Ectodermal cell (in vitro differentiated cells): ENCODE data around the gene ITPRID2.

Experiments used
- H3K27ac ChIP-seq: 2 replicates; pipeline ENCODE4 v1.7.0; 2013; ENCODE audit warnings: mild to moderate bottlenecking, low read depth, low read length; ENCODE audit not compliant: insufficient read depth, poor library complexity, severe bottlenecking
- H3K27me3 ChIP-seq: 2 replicates; pipeline ENCODE4 v1.7.0; 2013; ENCODE audit warnings: mild to moderate bottlenecking, low read length; ENCODE audit not compliant: insufficient read depth, control insufficient read depth, poor library complexity, severe bottlenecking
- H3K36me3 ChIP-seq: one replicate; pipeline ENCODE4 v1.7.0; 2013; ENCODE audit warnings: low read length; ENCODE audit not compliant: control insufficient read depth, insufficient read depth
- H3K4me1 ChIP-seq: one replicate; pipeline ENCODE4 v1.7.0; 2013; ENCODE audit warnings: low read length; ENCODE audit not compliant: control insufficient read depth, insufficient read depth
- H3K4me3 ChIP-seq: 2 replicates; pipeline ENCODE4 v1.7.0; 2013; ENCODE audit warnings: low read depth, low read length, control low read depth; ENCODE audit not compliant: insufficient read depth
- H3K9me3 ChIP-seq: 2 replicates; pipeline ENCODE4 v1.7.0; 2013; ENCODE audit warnings: mild to moderate bottlenecking, low read length, moderate library complexity; ENCODE audit not compliant: control insufficient read depth
- WGBS, 2 experiments: methylation state at CpG; one replicate each; pipeline ENCODE4 v1.1.7; 2013; ENCODE audit warnings: missing lambda C conversion rate in 2 of 2; 5-methylcytosine and 5-hydroxymethylcytosine counted together

ITPRID2 gene

GRCh38 chr2:181978351-181979150 is 87.0 kb downstream of the ITPRID2 start:
- WGBS, 2 experiments = 84 to 86% methylated on average over 2 of the region's 2 CpGs
- H3K4me1 ChIP-seq = no peaks in the 10 kb centered on the region
- no peaks in the 10 kb centered on the region for H3K9me3 ChIP-seq
- no peaks in the 10 kb centered on the region for H3K27me3 ChIP-seq
- H3K36me3 ChIP-seq = no peaks in the 10 kb centered on the region
- H3K27ac ChIP-seq = no peak overlapping the region
- H3K4me3 ChIP-seq = no peak overlapping the region
